Measurements from ENCODE around the gene TMEM127.

Gene TMEM127

GRCh38 chr2:96203130-96204028 is 62.4 kb downstream of the TMEM127 start:
- DNase-seq = no peak

- DNase-seq = no peak
Measured at GRCh38 chr2:96202152-96202854, 63.5 kb downstream of the TMEM127 start.

- DNase-seq = no peak
Measured at GRCh38 chr2:96201338-96201737, 64.5 kb downstream of the TMEM127 start.

DNA sequence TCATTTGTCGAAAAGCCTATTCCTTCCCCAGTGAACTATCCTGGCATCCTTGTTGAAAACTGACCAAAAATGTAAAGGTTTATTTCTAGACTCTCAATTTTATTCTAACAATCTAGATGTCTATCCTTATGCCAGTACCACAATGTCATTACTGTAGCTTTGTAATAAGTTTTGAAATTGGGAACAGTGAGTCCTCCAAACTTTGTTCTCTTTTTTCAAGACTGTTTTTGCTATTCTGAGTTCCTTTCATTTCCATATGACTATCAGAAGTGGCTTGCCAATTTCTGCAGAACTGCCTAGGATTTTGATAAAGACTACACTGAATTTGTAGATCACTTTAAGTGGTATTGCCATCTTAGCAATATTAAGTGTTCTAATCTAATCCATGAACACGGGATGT is 66.9 kb downstream of the TMEM127 start:
- no peak for DNase-seq
